NCI-H2107 (cell line): Measurements from ENCODE around the gene GOLGA3.
A peak's percentile ranks its signal among the peaks of the same experiment; 100 is the strongest.
"Not testable (repeated sequence)": the region's sequence is repeated elsewhere in the genome, so short reads cannot be mapped to it uniquely, and the experiment has no call there.

Source experiments
- DNase-seq: peaks from one replicate; lab custom pipeline; 2025; lab: John Stamatoyannopoulos, UW

The GOLGA3 gene

DNA sequence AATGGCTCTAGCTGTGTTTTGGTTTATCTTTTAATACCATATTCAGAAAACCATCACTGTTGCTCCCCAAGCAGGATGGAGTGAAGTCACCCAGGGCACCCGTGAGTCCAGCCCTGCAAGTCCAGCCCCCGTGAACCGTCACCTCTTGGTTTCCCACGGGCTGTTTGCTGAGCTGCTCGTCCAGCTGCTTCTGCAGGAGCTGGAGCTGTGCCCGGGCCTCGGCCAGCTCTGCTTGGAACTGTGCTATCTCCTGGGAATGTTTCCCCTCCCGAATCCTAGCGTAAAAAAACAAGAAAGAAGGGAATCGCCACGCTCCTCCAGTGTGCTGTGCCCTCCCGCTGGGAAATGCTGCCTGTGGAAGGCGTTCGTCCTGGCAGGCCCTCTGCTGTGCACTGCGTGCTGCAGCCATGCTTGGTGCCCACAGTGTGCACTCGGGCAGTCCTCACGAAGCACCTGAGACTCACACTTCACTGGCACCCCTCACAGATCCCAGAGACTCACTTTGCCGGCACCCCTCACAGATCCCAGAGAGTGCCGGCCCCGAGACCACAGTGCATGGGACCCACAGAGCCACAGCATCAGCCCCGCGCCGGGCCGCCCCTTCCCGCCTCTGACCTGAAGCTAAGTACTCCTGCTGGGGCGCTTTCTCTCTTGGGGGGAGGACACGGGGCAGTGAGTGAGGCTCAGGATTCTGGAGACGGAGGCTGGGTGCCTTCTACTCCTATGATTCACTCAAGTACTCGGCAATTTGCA, 51.7 kb downstream of the GOLGA3 start:
- no peak for DNase-seq

GRCh38 chr12:132776230-132776625, 52.4 kb downstream of the GOLGA3 start:
- DNase-seq = not testable (repeated sequence)

GRCh38 chr12:132775502-132776229, 53.0 kb downstream of the GOLGA3 start:
- no peak for DNase-seq

DNA sequence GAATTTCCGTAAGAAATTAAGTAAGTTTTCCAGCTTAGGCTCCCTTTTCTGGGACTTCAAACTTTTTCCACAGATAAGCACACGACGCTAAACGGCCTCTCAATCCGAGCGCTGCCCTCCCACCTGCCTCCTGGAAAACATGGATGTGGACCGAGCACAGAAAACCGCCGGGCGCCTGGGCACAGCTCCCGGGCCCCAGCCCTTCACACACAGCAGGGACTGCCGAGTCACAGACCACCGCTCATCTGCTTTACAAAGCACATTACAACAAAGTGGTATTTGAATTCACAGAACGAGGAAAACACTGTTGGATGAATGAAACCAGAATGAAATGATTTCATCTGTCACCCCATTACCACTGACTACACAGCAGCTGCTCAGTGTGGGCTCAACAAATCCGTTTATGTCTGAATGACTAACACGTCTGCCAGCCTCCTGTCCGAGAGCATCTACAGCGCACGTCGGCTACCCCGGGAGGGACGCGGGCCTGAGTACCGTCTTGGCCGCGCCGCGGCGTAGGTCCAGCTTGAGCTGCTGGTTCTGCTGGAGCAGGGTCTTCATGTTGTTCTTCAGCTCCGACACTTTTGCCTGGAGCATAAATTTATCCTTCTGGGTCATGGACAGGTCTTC, 53.9 kb downstream of the GOLGA3 start:
- DNase-seq = no peak

DNA sequence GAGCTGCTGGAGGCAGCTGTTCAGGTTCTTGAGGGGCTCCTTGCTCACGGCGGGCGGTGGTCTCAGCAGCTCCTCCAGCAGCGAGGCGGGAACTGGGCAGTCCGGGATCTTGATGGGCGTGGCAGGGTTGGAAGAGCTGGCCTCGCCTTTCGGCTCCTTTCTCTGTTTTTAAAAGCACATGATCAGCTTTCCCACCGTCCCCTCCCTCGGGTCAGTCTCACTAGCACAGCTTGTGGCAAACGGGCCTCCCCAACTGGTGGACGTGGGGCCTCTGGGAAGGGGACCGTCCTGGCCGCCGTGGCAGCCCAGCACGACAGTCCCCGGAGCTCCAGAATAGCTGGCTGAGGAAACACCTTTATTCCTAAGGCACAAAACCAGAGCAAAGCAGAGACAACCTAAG, 54.5 kb downstream of the GOLGA3 start:
- no peak for DNase-seq

GRCh38 chr12:132773077-132773955, 55.4 kb downstream of the GOLGA3 start:
- DNase-seq = no peak

DNA sequence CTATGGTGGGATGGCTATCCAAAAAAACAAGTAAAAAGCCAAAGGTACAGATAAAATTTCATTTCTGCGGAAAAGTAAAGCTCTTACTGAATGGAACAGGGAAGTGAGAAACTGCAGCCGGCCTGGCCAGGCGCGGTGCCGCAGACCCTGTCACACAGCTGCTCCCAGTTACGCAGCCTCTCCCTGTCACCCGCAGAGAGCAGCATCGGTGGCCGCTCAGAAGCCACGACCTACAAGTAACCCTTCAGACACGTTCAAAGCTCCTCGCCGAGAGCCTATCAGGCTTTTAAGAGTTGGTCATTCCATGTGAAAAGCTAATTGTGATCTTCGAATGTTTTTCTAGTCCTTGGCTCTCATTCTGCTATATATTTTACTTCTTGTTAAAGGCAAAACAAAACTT, 56.1 kb downstream of the GOLGA3 start:
- DNase-seq = no peak

DNA sequence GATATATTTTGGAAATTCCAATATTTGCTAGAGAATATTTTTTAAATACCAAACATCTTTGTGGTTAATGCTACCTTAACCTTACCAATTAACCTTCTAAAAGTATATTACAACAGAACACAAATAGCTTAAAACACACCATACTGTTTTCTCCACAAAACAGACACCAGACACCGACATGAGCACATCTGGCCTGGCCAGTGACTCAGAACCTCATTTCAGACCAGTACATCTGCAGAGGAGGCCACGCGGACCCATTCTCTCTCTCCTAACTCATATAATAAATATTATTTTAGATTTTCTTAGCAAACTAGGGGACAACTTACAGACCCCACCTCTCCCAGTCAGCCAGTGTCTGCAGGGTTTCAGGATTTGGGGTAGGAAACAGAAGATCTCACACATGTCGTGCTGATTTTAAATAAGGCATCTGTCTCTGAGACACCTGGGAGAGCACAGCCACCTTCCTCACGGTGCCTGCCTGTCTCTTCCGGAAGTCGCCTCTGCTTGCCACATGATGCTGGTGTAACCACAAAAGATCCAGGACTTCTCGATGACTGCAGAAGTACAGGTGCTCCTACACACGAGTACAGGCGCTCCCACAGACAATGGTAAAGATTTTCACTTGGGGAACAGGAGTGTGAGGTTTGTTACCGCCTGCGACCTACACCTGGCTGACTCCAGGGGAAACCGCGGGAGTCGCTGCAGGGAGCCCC, 57.4 kb downstream of the GOLGA3 start:
- no peak for DNase-seq

GRCh38 chr12:132766380-132767085, 62.1 kb downstream of the GOLGA3 start:
- DNase-seq = no peak

GRCh38 chr12:132765361-132765760, 63.3 kb downstream of the GOLGA3 start:
- DNase-seq = no peak

DNA sequence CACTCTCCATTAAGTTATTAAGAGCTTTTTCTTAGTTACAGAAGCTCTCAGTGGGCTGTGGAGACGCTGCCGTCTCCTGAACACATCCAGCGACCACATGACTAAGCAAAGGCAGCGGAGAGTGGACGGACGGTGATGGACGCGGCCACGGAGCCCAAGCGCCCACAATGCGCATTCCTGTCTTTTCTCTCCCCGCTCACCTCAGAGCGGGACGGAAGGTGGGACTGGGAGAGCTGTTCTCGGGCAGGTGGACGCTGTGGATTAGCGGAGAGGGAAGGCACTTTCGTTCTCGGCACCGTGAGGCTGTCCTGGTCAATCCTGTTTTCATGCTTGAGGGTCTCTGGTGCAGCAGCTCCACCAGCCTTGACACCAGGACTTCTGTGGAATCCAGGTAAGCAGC, 64.4 kb downstream of the GOLGA3 start:
- DNase-seq = no peak

DNA sequence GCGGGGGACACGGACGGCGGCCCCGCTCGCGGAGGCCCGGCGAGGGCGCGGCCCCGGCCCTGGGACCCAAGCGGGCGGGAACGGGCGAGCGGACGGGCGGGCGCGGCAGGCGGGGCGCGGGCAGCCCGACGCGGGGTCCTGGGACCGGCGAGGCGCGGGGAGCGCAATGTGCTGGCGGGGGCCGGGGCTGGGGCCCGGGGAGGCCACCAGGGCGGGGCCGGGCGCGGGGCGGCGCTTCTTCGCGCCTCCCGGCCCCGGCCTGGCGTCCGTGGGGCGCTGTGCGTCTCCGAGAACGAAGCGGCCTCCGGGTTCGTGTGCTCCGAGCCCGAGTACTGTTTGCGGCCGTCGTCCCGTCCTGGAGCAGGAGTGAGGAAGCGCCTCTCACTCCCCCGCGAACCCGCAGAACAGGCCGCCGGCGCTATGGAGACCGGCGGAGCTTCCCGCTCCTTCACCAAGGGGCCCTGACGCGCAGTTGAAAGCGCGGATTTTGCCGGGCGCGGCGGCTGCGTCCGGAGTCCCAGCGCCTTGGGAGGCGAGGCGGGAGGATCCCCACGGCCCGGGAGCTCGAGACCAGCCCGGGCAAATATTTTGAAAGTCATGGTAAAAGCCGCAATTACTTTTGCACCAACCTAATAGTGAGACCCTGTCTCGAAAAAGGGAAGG, 66.6 kb downstream of the GOLGA3 start:
- DNase-seq = peak; percentile 88

DNA sequence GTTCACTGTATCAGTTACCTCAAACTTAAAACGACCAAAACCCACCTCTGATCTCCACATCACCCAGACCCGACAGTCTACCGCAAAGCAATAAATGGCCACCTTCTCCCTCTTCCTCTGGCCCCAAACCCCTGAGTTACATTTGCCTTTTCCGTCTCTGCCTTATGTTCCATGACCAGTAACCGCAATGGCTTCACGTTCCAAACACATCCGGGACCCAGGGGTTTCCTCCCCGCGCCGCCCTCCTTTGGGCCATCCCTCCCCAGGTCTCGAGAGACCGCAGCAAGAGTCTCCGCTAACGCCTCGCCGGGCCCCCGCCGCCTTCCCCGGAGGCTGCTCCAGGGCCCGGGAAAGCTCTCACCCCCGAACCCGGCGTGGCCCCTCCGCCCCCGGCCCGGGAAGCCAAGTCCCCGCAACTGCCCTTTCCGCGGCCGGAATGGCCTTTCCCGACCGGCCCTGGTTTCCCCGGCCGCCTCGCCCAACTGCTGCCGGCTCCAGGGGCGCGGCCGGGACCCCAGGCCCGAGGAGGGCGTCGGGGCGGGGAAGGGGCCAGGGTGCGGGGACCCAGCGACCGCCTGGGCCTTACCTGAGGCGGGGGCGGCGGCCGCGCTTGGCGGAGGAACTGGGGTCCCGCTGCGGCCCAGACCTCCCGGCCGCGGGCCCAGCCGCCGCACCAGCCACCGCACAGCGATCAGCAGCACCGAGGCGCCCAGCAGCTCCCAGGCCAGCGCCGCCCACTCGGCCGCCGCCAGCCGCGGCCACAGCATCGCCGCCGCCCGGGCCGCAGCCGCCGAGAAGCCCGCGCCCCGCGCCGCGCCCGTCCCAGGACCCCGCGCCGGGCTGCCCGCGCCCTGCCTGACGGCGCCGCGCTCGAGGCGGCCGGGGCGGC, 67.4 kb downstream of the GOLGA3 start, which contains the start of gene ANKLE2:
ANKLE2 (minus strand) TSS at position 801 of the 889 bp plus-strand sequence; CDS start at position 767, 34 bp downstream.
- peak; percentile 67 for DNase-seq

DNA sequence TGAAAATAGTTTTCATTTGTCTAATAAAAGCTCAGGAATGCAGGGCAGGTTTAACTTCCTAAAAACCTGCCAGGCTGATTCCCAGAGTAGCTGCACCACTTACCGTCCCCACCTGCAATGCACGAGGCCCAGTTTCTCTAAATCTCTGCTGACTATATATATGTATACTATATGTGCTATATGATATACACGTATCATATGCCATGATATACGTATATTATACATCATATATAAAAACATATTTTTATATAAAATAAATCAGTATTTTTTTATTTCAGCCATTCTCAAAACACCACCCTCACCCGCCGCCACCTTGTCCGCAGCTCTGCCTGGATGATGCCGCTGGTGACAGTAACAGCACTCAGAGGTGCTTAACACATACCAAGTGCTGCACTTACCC, 69.3 kb downstream of the GOLGA3 start:
- no peak for DNase-seq

DNA sequence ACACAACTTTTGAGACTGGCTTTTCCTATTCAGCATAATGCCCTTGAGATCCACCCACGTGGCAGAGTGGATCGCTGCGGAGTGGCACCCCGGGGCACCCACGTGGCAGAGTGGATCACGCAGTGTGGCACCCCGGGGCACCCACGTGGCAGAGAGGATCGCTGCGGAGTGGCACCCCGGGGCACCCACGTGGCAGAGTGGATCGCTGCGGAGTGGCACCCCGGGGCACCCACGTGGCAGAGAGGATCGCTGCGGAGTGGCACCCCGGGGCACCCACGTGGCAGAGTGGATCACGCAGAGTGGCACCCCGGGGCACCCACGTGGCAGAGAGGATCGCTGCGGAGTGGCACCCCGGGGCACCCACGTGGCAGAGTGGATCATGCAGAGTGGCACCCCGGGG, 69.8 kb downstream of the GOLGA3 start:
- not testable (repeated sequence) for DNase-seq

DNA sequence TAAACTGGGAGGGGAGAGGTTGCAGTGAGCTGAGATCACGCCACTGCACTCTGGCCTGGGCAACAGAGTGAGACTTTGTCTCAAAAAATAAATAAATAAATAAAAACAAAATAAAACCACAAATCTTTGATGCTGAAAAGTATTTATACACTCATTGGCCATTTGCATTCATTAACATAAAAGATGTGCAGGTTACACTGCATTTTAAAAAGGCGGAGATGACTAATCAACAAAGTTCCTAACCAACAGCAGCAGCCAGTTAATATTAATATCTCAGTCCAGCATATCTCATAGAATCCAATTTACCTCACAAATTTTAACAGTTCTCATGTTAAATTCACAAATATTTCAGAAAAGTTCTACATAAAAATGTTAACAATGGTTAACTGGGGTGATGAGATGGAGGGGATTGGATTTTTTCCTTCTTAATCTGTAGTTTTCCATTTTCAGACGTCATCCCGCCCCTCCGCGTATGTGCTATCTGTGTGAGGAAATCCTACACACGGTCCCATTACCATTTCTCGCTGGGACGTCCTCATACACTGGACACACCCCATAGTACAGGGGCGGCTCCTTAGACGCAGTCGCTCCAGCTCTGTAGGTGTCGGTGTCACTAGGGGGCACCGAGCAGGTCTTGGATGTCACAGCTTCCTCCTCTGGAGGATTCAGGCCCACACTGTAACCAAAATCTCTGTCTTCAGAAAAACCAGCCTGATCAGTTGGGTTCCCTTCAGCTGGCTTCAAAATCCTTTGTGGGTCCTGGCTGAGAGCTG, 74.3 kb downstream of the GOLGA3 start:
- no peak for DNase-seq

GRCh38 chr12:132753670-132754069, 75.0 kb downstream of the GOLGA3 start:
- DNase-seq = not testable (repeated sequence)

DNA sequence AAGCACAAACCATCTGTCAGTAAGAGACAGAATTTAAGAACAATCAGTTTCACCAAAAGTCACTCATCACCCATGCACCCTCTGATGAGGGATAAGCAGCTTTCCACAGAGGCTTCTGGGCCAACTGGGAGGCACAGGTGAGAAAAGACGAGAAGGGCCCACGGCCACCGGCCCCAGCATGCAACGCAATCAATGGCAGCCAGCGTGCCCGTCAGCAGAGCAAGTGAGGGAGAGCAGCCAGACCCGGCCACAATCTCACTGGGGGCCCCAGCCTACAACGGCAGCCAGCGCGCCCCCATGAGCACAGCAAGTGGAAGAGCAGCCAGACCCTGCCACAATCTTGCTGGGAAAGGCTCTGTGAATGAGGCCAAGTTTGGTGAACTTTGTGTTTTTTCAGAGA, 80.3 kb downstream of the GOLGA3 start:
- DNase-seq = no peak
